H9 (cell line): ENCODE data around the gene CDNF. TPM values are rescaled to one million over a fixed set of nuclear protein-coding genes. Genes with fewer than 3 reads are reported as not detected.

ENCODE experiments used
- DNase-seq: peaks from one replicate; pipeline ENCODE4 v3.0.0-alpha.2; 2017
- H2AFZ ChIP-seq: one replicate; pipeline ENCODE4 v1.6.1; 2013; ENCODE audit warnings: mild to moderate bottlenecking, low read length, control low read depth, moderate library complexity
- H2AK5ac ChIP-seq: 2 replicates; pipeline ENCODE4 v1.6.1; 2013; ENCODE audit warnings: low read length, control low read depth, mixed read lengths; ENCODE audit not compliant: insufficient read length
- H2BK120ac ChIP-seq: one replicate; pipeline ENCODE4 v1.6.1; 2013; ENCODE audit warnings: low read depth, mild to moderate bottlenecking, low read length, control low read depth, inconsistent platforms; ENCODE audit not compliant: poor library complexity, severe bottlenecking
- H2BK12ac ChIP-seq: 2 replicates; pipeline ENCODE4 v1.6.1; 2013; ENCODE audit warnings: low read length, control low read depth, mixed read lengths, low read depth; ENCODE audit not compliant: insufficient read length
- H2BK15ac ChIP-seq: 2 replicates; pipeline ENCODE4 v1.6.1; 2013; ENCODE audit warnings: low read depth, low read length, control low read depth
- H2BK20ac ChIP-seq: one replicate; pipeline ENCODE4 v1.6.1; 2013; ENCODE audit warnings: low read depth, mild to moderate bottlenecking, low read length, control low read depth, inconsistent platforms; ENCODE audit not compliant: poor library complexity, severe bottlenecking
- H2BK5ac ChIP-seq: 2 replicates; pipeline ENCODE4 v1.6.1; 2013; ENCODE audit warnings: low read length, control low read depth, mixed read lengths; ENCODE audit not compliant: insufficient read length
- H3K14ac ChIP-seq: 2 replicates; pipeline ENCODE4 v1.6.1; 2013; ENCODE audit warnings: low read length, control low read depth; ENCODE audit not compliant: insufficient read depth
- H3K18ac ChIP-seq: 2 replicates; pipeline ENCODE4 v1.6.1; 2013; ENCODE audit warnings: low read depth, mild to moderate bottlenecking, mixed read lengths, low read length, control low read depth; ENCODE audit not compliant: insufficient read length
- H3K23ac ChIP-seq: 2 replicates; pipeline ENCODE4 v1.6.1; 2013; ENCODE audit warnings: low read length, control low read depth, mixed read lengths, low read depth; ENCODE audit not compliant: insufficient read length
- H3K23me2 ChIP-seq: 2 replicates; pipeline ENCODE4 v1.6.1; 2013; ENCODE audit warnings: low read depth, mild to moderate bottlenecking, mixed read lengths, low read length, control low read depth; ENCODE audit not compliant: insufficient read length, poor library complexity, severe bottlenecking
- H3K27ac ChIP-seq: 2 replicates; pipeline ENCODE4 v1.5.1; 2013; ENCODE audit warnings: low read length, control low read depth, mixed read lengths, low read depth; ENCODE audit not compliant: insufficient read length
- H3K27me3 ChIP-seq: 2 replicates; pipeline ENCODE4 v1.6.1; 2013; ENCODE audit warnings: low read length, control low read depth, inconsistent platforms; ENCODE audit not compliant: insufficient read depth
- H3K4ac ChIP-seq: 2 replicates; pipeline ENCODE4 v1.6.1; 2013; ENCODE audit warnings: low read depth, mild to moderate bottlenecking, control low read depth, inconsistent platforms, low read length, moderate library complexity
- H3K4me1 ChIP-seq: 2 replicates; pipeline ENCODE4 v1.6.1; 2013; ENCODE audit warnings: low read length, control low read depth, inconsistent platforms; ENCODE audit not compliant: insufficient read depth
- H3K4me2 ChIP-seq: 2 replicates; pipeline ENCODE4 v1.6.1; 2013; ENCODE audit warnings: low read length, control low read depth, mixed read lengths; ENCODE audit not compliant: insufficient read length, insufficient read depth
- H3K56ac ChIP-seq: 2 replicates; pipeline ENCODE4 v1.6.1; 2013; ENCODE audit warnings: low read depth, mild to moderate bottlenecking, mixed read lengths, low read length, control low read depth; ENCODE audit not compliant: insufficient read length
- H3K79me1 ChIP-seq: 2 replicates; pipeline ENCODE4 v1.6.1; 2013; ENCODE audit warnings: low read depth, mild to moderate bottlenecking, moderate library complexity, low read length, control low read depth, inconsistent platforms; ENCODE audit not compliant: insufficient read depth, poor library complexity, severe bottlenecking
- H3K79me2 ChIP-seq: 2 replicates; pipeline ENCODE4 v1.6.1; 2013; ENCODE audit warnings: low read length, control low read depth, inconsistent platforms; ENCODE audit not compliant: insufficient read depth
- H3K9ac ChIP-seq: 2 replicates; pipeline ENCODE4 v1.6.1; 2013; ENCODE audit warnings: low read length, control low read depth, mixed read lengths; ENCODE audit not compliant: insufficient read length; ENCODE audit errors: extremely low read depth
- H3K9me3 ChIP-seq: one replicate; pipeline ENCODE4 v1.6.1; 2013; ENCODE audit warnings: low read depth, low read length, inconsistent platforms; ENCODE audit not compliant: control insufficient read depth
- H3T11ph ChIP-seq: one replicate; pipeline ENCODE4 v1.6.1; 2013; ENCODE audit warnings: mild to moderate bottlenecking, low read length, control low read depth, inconsistent platforms
- H4K20me1 ChIP-seq: one replicate; pipeline ENCODE4 v1.6.1; 2013; ENCODE audit not compliant: control insufficient read depth, insufficient read length, insufficient read depth
- H4K5ac ChIP-seq: 2 replicates; pipeline ENCODE4 v1.6.1; 2013; ENCODE audit warnings: low read depth, mild to moderate bottlenecking, mixed read lengths, low read length, control low read depth; ENCODE audit not compliant: insufficient read length
- H4K8ac ChIP-seq: replicated peaks from 2 replicates; pipeline ENCODE4 v1.6.1; 2013; ENCODE audit warnings: low read length, control low read depth, mixed read lengths, low read depth; ENCODE audit not compliant: insufficient read length
- H4K91ac ChIP-seq: 2 replicates; pipeline ENCODE4 v1.6.1; 2013; ENCODE audit warnings: low read depth, mild to moderate bottlenecking, moderate library complexity, mixed read lengths, low read length, control low read depth; ENCODE audit not compliant: insufficient read length
- H3K27ac Mint-ChIP-seq, 3 experiments: 2 replicates in 2 of 3; 3 replicates in 1 of 3; pipeline ENCODE4 v1.8.0; 2020 to 2021; ENCODE audit warnings: mixed read lengths in 3 of 3, mild to moderate bottlenecking in 1 of 3, moderate library complexity in 1 of 3
- H3K27me3 Mint-ChIP-seq: 2 replicates; pipeline ENCODE4 v1.8.0; 2021; ENCODE audit warnings: low read depth, mild to moderate bottlenecking, moderate library complexity, mixed read lengths
- H3K36me3 Mint-ChIP-seq, 3 experiments: 2 replicates in 2 of 3; 3 replicates in 1 of 3; pipeline ENCODE4 v1.8.0; 2020 to 2021; ENCODE audit warnings: low read depth in 3 of 3, mixed read lengths in 3 of 3; ENCODE audit not compliant: insufficient read depth in 1 of 3
- H3K4me1 Mint-ChIP-seq, 2 experiments: 2 replicates each; pipeline ENCODE4 v1.8.0; 2020; ENCODE audit warnings: mixed read lengths in 2 of 2
- H3K4me3 Mint-ChIP-seq, 2 experiments: 2 replicates in 1 of 2; 3 replicates in 1 of 2; pipeline ENCODE4 v1.8.0; 2020 to 2021; ENCODE audit warnings: mild to moderate bottlenecking in 2 of 2, mixed read lengths in 2 of 2, moderate library complexity in 1 of 2
- H3K9me3 Mint-ChIP-seq, 2 experiments: 2 replicates in 1 of 2; 3 replicates in 1 of 2; pipeline ENCODE4 v1.8.0; 2020; ENCODE audit warnings: mild to moderate bottlenecking in 2 of 2, mixed read lengths in 2 of 2, moderate library complexity in 1 of 2
- WGBS: extraction: QIAGEN DNeasy Blood & Tissue Kit; methylation state at CpG from one replicate; pipeline ENCODE4 v1.1.7; 2013; ENCODE audit warnings: missing lambda C conversion rate, low lambda C conversion rate, mixed read lengths; ENCODE audit not compliant: insufficient read length; ENCODE audit errors: extremely low coverage; 5-methylcytosine and 5-hydroxymethylcytosine counted together
- total RNA-seq: library from RNA; stranded (reverse); gene quantifications from 2 replicates; pipeline ENCODE4 v1.2.1, GENCODE V29; 2021
- TF ChIP-seq, protein P1 (sequence below): fragments of 200-600 bp; sonication (generic); conservative IDR thresholded peaks from 3 replicates; pipeline ENCODE4 v1.8.0; 2021; ENCODE audit warnings: antibody characterized with exemption, mild to moderate bottlenecking

The CDNF gene
- total RNA-seq, 1 experiment from 2014 or later: 1.3 TPM

DNA sequence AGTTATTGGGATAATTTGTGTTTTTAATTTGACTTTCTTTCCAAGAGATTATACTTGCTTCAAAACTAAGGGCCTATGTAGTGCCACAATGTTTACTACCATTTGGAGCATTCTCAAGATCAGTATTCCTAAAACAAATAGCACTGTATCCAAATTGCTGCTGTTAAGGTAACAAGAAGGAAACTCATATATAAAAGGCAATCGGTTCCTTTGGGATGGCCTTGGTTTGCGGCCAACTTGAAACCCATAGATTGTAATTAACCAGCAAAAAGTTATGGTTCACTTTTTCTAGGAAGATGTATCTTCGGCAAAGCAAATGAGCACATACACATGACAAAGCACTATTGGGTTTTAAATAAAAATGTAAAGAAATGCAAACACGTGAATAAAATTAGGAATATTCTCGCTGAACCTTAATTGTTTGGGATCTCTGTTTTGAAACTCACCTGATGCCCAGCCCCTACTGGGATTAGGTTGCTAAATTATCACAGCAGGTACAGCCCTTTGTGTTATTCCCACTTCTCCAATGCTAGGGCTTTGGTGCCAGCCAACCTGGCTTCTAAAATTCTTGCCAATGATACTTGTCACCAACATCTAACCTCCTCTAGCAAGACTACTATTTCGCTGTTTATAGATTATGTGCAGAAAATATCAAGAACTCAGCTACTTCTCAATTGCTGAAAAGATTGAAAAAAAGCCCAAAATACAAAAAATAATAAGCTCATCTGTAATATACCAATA is 16.0 kb downstream of the CDNF start:
- Histone ChIP-seq H2AFZ (no peak overlapping the region), H3T11ph (no peak overlapping the region), H2AK5ac (no peak overlapping the region), H4K20me1 (no peaks in the 10 kb centered on the region), H3K14ac (no peak overlapping the region), H3K27me3 (no peaks in the 10 kb centered on the region), H4K8ac (no peak overlapping the region), H3K9me3 (no peaks in the 10 kb centered on the region), H3K4ac (no peak overlapping the region), H3K4me2 (no peak overlapping the region), H3K79me1 (no peaks in the 10 kb centered on the region), H2BK12ac (no peak overlapping the region), H4K91ac (no peak overlapping the region), H3K56ac (no peak overlapping the region), H3K23me2 (no peaks in the 10 kb centered on the region), H3K27ac (no peak overlapping the region), H2BK20ac (no peak overlapping the region), H3K18ac (no peak overlapping the region), H4K5ac (no peak overlapping the region), H2BK120ac (no peak overlapping the region), H3K79me2 (no peaks in the 10 kb centered on the region), H3K23ac (no peak overlapping the region), H2BK5ac (no peak overlapping the region), H2BK15ac (no peak overlapping the region), H3K4me1 (no peaks in the 10 kb centered on the region), H3K9ac (no peak overlapping the region)
- no peak overlapping the region for H3K27ac Mint-ChIP-seq
- H3K36me3 Mint-ChIP-seq: no peaks in the 10 kb centered on the region
- TF ChIP-seq, protein P1, sequence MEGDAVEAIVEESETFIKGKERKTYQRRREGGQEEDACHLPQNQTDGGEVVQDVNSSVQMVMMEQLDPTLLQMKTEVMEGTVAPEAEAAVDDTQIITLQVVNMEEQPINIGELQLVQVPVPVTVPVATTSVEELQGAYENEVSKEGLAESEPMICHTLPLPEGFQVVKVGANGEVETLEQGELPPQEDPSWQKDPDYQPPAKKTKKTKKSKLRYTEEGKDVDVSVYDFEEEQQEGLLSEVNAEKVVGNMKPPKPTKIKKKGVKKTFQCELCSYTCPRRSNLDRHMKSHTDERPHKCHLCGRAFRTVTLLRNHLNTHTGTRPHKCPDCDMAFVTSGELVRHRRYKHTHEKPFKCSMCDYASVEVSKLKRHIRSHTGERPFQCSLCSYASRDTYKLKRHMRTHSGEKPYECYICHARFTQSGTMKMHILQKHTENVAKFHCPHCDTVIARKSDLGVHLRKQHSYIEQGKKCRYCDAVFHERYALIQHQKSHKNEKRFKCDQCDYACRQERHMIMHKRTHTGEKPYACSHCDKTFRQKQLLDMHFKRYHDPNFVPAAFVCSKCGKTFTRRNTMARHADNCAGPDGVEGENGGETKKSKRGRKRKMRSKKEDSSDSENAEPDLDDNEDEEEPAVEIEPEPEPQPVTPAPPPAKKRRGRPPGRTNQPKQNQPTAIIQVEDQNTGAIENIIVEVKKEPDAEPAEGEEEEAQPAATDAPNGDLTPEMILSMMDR: no peak
- H3K4me1 Mint-ChIP-seq: peaks cover 16 to 24% of the 10 kb centered on the region in 2 experiments
- no peaks in the 10 kb centered on the region; a peak in 1 of 5 replicates for H3K9me3 Mint-ChIP-seq
- no peak overlapping the region; a peak in 1 of 5 replicates for H3K4me3 Mint-ChIP-seq
- WGBS: no CpG with 5 or more reads among the region's 6 CpGs
- DNase-seq: no peak
- peaks cover 11% of the 10 kb centered on the region for H3K27me3 Mint-ChIP-seq
